ENCODE measurements around the gene MAPT.
"Not testable (repeated sequence)": the region's sequence is repeated elsewhere in the genome, so short reads cannot be mapped to it uniquely, and the experiment has no call there.

MAPT gene

GRCh38 chr17:46009681-46010596 is 115.6 kb downstream of the MAPT start:
- DNase-seq (ENCODE audit: low read depth in 2 of 2): no peak

- DNase-seq (ENCODE audit: low read depth in 2 of 2): no peak
These were observed 116.3 kb downstream of the MAPT start for GRCh38 chr17:46010597-46011186.

DNA sequence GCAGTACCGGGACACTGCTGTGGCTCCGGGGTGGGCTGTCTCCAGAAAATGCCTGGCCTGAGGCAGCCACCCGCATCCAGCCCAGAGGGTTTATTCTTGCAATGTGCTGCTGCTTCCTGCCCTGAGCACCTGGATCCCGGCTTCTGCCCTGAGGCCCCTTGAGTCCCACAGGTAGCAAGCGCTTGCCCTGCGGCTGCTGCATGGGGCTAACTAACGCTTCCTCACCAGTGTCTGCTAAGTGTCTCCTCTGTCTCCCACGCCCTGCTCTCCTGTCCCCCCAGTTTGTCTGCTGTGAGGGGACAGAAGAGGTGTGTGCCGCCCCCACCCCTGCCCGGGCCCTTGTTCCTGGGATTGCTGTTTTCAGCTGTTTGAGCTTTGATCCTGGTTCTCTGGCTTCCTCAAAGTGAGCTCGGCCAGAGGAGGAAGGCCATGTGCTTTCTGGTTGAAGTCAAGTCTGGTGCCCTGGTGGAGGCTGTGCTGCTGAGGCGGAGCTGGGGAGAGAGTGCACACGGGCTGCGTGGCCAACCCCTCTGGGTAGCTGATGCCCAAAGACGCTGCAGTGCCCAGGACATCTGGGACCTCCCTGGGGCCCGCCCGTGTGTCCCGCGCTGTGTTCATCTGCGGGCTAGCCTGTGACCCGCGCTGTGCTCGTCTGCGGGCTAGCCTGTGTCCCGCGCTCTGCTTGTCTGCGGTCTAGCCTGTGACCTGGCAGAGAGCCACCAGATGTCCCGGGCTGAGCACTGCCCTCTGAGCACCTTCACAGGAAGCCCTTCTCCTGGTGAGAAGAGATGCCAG is 117.6 kb downstream of the MAPT start:
- no peak for DNase-seq (ENCODE audit: low read depth in 2 of 2)

DNA sequence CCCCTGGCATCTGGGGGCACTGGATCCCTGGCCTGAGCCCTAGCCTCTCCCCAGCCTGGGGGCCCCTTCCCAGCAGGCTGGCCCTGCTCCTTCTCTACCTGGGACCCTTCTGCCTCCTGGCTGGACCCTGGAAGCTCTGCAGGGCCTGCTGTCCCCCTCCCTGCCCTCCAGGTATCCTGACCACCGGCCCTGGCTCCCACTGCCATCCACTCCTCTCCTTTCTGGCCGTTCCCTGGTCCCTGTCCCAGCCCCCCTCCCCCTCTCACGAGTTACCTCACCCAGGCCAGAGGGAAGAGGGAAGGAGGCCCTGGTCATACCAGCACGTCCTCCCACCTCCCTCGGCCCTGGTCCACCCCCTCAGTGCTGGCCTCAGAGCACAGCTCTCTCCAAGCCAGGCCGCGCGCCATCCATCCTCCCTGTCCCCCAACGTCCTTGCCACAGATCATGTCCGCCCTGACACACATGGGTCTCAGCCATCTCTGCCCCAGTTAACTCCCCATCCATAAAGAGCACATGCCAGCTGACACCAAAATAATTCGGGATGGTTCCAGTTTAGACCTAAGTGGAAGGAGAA is 118.2 kb downstream of the MAPT start:
- no peak for DNase-seq (ENCODE audit: low read depth in 2 of 2)

- no peak for DNase-seq (ENCODE audit: low read depth in 2 of 2)
These were observed 118.8 kb downstream of the MAPT start for GRCh38 chr17:46013127-46013501.

DNA sequence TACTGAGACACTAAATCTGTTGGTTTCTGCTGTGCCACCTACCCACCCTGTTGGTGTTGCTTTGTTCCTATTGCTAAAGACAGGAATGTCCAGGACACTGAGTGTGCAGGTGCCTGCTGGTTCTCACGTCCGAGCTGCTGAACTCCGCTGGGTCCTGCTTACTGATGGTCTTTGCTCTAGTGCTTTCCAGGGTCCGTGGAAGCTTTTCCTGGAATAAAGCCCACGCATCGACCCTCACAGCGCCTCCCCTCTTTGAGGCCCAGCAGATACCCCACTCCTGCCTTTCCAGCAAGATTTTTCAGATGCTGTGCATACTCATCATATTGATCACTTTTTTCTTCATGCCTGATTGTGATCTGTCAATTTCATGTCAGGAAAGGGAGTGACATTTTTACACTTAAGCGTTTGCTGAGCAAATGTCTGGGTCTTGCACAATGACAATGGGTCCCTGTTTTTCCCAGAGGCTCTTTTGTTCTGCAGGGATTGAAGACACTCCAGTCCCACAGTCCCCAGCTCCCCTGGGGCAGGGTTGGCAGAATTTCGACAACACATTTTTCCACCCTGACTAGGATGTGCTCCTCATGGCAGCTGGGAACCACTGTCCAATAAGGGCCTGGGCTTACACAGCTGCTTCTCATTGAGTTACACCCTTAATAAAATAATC is 119.3 kb downstream of the MAPT start:
- DNase-seq (ENCODE audit: low read depth in 2 of 2): no peak

DNA sequence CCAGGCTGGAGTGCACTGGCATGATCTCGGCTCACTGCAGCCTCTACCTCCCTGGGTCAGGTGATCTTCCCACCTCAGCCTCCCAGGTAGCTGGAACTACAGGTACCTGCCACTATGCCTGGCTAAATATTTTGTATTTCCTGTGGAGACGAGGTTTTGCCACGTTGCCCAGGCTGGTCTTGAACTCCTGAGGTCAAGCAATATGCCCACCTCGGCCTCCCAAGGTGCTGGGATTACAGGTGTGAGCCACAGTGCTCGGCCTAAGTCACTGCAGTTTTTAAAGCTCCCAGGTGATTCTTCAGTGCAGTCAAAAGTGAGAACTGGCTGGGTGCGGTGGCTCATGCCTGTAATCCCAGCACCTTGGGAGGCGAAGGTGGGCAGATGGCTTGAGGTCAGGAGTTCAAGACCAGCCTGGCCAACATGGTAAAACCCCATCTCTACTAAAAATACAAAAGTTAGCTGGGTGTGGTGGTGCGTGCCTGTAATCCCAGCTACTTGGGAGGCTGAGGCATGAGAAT is 125.1 kb downstream of the MAPT start:
- not testable (repeated sequence) for DNase-seq (ENCODE audit: low read depth in 2 of 2)

GRCh38 chr17:46020023-46020761 is 125.8 kb downstream of the MAPT start:
- peak; percentile 34 to 40 for DNase-seq (ENCODE audit: low read depth in 2 of 2)

DNA sequence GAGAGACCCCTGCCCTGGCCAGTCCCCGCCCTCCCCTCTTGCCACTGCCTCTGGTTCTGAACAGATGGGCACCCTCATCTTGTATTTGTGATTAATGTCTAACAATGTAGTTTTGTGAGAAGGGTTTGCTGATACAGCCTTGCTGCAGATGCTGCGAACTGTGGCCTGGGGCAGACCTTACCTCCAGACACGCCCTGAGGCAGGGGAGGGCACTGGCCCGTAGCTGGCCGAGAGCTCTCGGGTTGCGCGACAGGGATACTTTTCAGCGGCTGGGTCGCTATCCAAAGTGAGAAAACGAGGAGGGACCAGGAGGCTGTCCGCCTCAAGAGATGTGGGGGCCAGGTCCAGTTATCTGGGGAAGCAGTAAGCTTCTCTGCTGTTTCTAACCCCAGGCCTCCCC is 126.6 kb downstream of the MAPT start:
- DNase-seq (ENCODE audit: low read depth in 2 of 2): no peak

DNA sequence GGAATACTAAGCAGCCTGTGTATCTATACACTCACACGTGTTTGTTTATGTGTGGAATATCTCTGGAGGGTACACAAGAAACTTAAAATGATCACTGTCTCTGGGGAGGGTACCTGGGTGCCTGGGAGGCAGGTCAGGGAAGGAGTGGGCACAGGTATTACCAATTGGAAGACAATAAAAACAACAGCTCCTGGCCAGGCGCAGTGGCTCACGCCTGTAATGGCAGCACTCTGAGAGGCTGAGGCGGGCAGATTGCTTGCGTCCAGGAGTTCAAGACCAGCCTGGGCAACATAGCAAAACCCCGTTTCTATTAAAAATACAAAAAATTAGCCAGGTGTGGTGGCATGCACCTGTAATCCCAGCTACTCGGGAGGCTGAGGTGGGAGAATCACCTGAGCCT is 129.0 kb downstream of the MAPT start:
- not testable (repeated sequence) for DNase-seq (ENCODE audit: low read depth in 2 of 2)

- no peak for DNase-seq (ENCODE audit: low read depth in 2 of 2)
These were observed 129.5 kb downstream of the MAPT start for GRCh38 chr17:46023783-46024388.

DNA sequence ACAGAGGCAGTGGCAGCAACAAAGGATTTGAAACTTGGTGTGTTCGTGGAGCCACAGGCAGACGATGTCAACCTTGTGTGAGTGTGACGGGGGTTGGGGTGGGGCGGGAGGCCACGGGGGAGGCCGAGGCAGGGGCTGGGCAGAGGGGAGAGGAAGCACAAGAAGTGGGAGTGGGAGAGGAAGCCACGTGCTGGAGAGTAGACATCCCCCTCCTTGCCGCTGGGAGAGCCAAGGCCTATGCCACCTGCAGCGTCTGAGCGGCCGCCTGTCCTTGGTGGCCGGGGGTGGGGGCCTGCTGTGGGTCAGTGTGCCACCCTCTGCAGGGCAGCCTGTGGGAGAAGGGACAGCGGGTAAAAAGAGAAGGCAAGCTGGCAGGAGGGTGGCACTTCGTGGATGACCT is 130.2 kb downstream of the MAPT start:
- no peak for DNase-seq (ENCODE audit: low read depth in 2 of 2)

- no peak for DNase-seq (ENCODE audit: low read depth in 2 of 2)
These were observed 130.7 kb downstream of the MAPT start for GRCh38 chr17:46025060-46025459.

- no peak for DNase-seq (ENCODE audit: low read depth in 2 of 2)
These were observed 131.3 kb downstream of the MAPT start for GRCh38 chr17:46025510-46026165.

DNA sequence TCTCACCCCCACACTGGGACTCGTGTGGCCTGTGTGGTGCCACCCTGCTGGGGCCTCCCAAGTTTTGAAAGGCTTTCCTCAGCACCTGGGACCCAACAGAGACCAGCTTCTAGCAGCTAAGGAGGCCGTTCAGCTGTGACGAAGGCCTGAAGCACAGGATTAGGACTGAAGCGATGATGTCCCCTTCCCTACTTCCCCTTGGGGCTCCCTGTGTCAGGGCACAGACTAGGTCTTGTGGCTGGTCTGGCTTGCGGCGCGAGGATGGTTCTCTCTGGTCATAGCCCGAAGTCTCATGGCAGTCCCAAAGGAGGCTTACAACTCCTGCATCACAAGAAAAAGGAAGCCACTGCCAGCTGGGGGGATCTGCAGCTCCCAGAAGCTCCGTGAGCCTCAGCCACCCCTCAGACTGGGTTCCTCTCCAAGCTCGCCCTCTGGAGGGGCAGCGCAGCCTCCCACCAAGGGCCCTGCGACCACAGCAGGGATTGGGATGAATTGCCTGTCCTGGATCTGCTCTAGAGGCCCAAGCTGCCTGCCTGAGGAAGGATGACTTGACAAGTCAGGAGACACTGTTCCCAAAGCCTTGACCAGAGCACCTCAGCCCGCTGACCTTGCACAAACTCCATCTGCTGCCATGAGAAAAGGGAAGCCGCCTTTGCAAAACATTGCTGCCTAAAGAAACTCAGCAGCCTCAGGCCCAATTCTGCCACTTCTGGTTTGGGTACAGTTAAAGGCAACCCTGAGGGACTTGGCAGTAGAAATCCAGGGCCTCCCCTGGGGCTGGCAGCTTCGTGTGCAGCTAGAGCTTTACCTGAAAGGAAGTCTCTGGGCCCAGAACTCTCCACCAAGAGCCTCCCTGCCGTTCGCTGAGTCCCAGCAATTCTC is 132.1 kb downstream of the MAPT start:
- no peak for DNase-seq (ENCODE audit: low read depth in 2 of 2)

- no peak for DNase-seq (ENCODE audit: low read depth in 2 of 2)
These were observed 133.0 kb downstream of the MAPT start for GRCh38 chr17:46027048-46027975.

- no peak for DNase-seq (ENCODE audit: low read depth in 2 of 2)
These were observed 133.6 kb downstream of the MAPT start for GRCh38 chr17:46027976-46028325.

DNA sequence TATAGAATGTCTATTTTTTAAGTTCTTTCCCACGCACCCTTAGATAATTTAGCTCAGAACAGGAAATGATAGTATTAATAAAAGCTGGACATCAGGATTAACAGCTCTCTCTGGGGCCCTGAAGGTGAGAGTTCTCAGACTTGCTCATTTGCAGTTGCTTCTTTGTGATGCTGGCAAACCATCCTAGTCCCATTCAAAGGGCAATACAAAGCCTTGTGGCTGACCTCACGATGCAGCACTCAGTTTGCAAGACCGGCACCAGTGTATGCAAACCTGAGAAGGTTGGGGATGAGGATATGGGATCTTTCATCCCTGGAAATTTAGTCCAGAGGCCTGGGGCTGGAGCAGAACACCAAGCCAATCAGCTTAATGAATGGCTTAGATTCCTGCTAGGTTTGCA is 134.0 kb downstream of the MAPT start:
- no peak for DNase-seq (ENCODE audit: low read depth in 2 of 2)

Measured in stimulated activated CD8-positive, alpha-beta memory T cell treated with anti-CD3 and anti-CD28 coated beads, Interleukin-7, amount 100 ng/mL, for 1 hour (primary cell).